ENCODE data around the gene PADI1. TPM values are rescaled to one million over a fixed set of nuclear protein-coding genes. Genes with fewer than 3 reads are reported as not detected.
A peak's percentile ranks its signal among the peaks of the same experiment; 100 is the strongest.

The PADI1 gene
- total and polyA plus RNA-seq, 4 donors, result 4.9 TPM; not detected in 3

DNA sequence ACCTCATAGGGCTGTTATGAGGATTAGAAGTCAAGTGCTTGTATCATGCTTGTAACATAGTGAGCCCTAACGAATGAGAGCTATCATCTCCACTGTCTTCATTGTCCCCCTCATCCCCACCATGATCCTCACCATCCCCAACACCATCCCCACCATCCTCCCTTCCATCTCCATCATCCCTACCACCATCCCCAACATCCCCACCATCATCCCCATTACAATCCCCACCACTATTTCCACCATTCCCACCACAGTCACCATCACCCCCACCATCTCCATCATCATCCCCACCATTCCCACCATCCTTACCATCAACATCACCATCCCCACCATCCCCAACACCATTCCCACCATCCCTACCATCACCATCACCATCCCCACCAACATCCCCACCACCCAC is 39.1 kb upstream of the PADI1 start:
- Histone ChIP-seq H3K27me3 (ENCODE audit: control insufficient read depth in 4 of 4, insufficient read depth in 4 of 4, low read length in 3 of 4) (peaks cover 0 to 2% (median 0%) of the 10 kb centered on the region in 4 donors), H3K9ac (ENCODE audit: low read depth in 1 of 2, low read length in 2 of 2) (no peak overlapping the region), H3K4me3 (ENCODE audit: low read depth in 1 of 3, low read length in 3 of 3) (no peak overlapping the region), H3K36me3 (ENCODE audit: control insufficient read depth in 4 of 4, insufficient read depth in 3 of 4, low read depth in 1 of 4, low read length in 3 of 4) (no peaks in the 10 kb centered on the region), H3K4me1 (ENCODE audit: control insufficient read depth in 4 of 4, insufficient read depth in 4 of 4, low read length in 3 of 4) (no peaks in the 10 kb centered on the region), H3K9me3 (ENCODE audit: control insufficient read depth in 4 of 4, low read length in 3 of 4) (no peaks in the 10 kb centered on the region), H3K27ac (ENCODE audit: low read depth in 1 of 2, low read length in 2 of 2) (no peak overlapping the region)
- DNase-seq (ENCODE audit: low spot score), result peak; percentile 6
- no peak for TF ChIP-seq EGR1 (IDR thresholded peaks at IDR 0.05; ENCODE audit: low read depth in 2 of 2)
- TF ChIP-seq RXRA (IDR thresholded peaks at IDR 0.05), result no peak
- TF ChIP-seq, protein P1, sequence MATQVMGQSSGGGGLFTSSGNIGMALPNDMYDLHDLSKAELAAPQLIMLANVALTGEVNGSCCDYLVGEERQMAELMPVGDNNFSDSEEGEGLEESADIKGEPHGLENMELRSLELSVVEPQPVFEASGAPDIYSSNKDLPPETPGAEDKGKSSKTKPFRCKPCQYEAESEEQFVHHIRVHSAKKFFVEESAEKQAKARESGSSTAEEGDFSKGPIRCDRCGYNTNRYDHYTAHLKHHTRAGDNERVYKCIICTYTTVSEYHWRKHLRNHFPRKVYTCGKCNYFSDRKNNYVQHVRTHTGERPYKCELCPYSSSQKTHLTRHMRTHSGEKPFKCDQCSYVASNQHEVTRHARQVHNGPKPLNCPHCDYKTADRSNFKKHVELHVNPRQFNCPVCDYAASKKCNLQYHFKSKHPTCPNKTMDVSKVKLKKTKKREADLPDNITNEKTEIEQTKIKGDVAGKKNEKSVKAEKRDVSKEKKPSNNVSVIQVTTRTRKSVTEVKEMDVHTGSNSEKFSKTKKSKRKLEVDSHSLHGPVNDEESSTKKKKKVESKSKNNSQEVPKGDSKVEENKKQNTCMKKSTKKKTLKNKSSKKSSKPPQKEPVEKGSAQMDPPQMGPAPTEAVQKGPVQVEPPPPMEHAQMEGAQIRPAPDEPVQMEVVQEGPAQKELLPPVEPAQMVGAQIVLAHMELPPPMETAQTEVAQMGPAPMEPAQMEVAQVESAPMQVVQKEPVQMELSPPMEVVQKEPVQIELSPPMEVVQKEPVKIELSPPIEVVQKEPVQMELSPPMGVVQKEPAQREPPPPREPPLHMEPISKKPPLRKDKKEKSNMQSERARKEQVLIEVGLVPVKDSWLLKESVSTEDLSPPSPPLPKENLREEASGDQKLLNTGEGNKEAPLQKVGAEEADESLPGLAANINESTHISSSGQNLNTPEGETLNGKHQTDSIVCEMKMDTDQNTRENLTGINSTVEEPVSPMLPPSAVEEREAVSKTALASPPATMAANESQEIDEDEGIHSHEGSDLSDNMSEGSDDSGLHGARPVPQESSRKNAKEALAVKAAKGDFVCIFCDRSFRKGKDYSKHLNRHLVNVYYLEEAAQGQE (IDR thresholded peaks at IDR 0.05), result no peak
- no peak for TF ChIP-seq RAD21 (IDR thresholded peaks at IDR 0.05)
- no peak for TF ChIP-seq TAF1 (conservative IDR thresholded peaks at IDR 0.05)
- TF ChIP-seq, protein P2, sequence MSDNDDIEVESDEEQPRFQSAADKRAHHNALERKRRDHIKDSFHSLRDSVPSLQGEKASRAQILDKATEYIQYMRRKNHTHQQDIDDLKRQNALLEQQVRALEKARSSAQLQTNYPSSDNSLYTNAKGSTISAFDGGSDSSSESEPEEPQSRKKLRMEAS (IDR thresholded peaks at IDR 0.05), result no peak
- TF ChIP-seq JUND (IDR thresholded peaks at IDR 0.05), result no peak
- TF ChIP-seq FOXA2 (IDR thresholded peaks at IDR 0.05), result no peak
- TF ChIP-seq HNF4A (conservative IDR thresholded peaks at IDR 0.05), result no peak
- no peak for TF ChIP-seq YY1 (IDR thresholded peaks at IDR 0.05)
- 73% methylated on average over 1 of the region's 1 CpG for WGBS

DNA sequence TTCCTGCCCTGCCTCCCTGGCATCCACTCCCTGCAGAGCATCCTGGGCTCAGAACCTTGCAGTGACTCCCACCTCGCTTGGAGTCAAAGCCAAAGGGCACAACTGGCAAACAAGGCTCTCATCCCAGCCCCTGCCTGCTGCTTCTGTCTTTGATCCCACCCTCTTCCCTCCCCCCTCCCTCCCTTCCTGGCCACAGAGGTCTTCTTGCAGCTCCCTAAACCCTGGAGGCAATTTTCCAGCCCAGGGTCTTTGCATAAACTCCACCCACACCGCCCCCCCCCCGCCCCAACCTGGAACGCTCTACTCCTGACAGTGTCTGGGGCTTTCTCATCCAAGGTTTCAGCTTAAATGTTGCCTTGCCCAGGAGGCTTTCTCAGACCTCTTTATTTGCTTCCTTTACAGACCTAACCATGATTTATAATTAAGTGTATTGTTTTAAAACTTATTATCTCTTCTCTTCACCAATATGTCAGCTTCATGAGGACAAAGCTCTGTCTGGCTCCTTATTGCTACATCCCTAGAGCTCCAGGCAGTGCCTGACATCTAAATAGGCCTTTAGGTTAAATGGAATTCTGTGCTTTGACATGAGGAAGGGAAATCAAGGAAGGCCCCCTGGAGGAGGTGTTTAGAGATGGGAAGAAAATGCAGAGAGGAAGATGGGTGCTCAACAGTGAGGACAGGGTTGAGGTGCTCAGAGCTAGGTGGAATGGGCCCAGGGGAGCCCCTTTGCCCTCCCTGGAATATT is 37.7 kb upstream of the PADI1 start:
- no peak overlapping the region for H3K27ac ChIP-seq (ENCODE audit: low read depth in 1 of 2, low read length in 2 of 2)
- H3K27me3 ChIP-seq (ENCODE audit: control insufficient read depth in 4 of 4, insufficient read depth in 4 of 4, low read length in 3 of 4), result peaks cover 0 to 2% (median 0%) of the 10 kb centered on the region in 4 donors
- DNase-seq (ENCODE audit: low spot score), result no peak
- no peak overlapping the region for H3K9ac ChIP-seq (ENCODE audit: low read depth in 1 of 2, low read length in 2 of 2)
- no peaks in the 10 kb centered on the region for H3K4me1 ChIP-seq (ENCODE audit: control insufficient read depth in 4 of 4, insufficient read depth in 4 of 4, low read length in 3 of 4)
- no peaks in the 10 kb centered on the region for H3K9me3 ChIP-seq (ENCODE audit: control insufficient read depth in 4 of 4, low read length in 3 of 4)
- WGBS, result 28% methylated on average over 4 of the region's 4 CpGs
- H3K4me3 ChIP-seq (ENCODE audit: low read depth in 1 of 3, low read length in 3 of 3), result no peak overlapping the region
- TF ChIP-seq FOXA1 (IDR thresholded peaks at IDR 0.05) (no peak), RAD21 (IDR thresholded peaks at IDR 0.05) (no peak), GABPA (IDR thresholded peaks at IDR 0.05 in 1 of 2, conservative IDR thresholded peaks at IDR 0.05 in 1 of 2) (no peak), TAF1 (conservative IDR thresholded peaks at IDR 0.05) (no peak)
- TF ChIP-seq, protein P3, sequence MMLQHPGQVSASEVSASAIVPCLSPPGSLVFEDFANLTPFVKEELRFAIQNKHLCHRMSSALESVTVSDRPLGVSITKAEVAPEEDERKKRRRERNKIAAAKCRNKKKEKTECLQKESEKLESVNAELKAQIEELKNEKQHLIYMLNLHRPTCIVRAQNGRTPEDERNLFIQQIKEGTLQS (IDR thresholded peaks at IDR 0.05), result no peak
- TF ChIP-seq, protein P4, sequence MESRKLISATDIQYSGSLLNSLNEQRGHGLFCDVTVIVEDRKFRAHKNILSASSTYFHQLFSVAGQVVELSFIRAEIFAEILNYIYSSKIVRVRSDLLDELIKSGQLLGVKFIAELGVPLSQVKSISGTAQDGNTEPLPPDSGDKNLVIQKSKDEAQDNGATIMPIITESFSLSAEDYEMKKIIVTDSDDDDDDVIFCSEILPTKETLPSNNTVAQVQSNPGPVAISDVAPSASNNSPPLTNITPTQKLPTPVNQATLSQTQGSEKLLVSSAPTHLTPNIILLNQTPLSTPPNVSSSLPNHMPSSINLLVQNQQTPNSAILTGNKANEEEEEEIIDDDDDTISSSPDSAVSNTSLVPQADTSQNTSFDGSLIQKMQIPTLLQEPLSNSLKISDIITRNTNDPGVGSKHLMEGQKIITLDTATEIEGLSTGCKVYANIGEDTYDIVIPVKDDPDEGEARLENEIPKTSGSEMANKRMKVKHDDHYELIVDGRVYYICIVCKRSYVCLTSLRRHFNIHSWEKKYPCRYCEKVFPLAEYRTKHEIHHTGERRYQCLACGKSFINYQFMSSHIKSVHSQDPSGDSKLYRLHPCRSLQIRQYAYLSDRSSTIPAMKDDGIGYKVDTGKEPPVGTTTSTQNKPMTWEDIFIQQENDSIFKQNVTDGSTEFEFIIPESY (IDR thresholded peaks at IDR 0.05), result no peak
- H3K36me3 ChIP-seq (ENCODE audit: control insufficient read depth in 4 of 4, insufficient read depth in 3 of 4, low read depth in 1 of 4, low read length in 3 of 4), result no peaks in the 10 kb centered on the region

All from liver (tissue), 9 donors.